GM23338 (cell line): ENCODE measurements around the gene CISD1. TPM values are rescaled to one million over a fixed set of nuclear protein-coding genes. Genes with fewer than 3 reads are reported as not detected.

Experiments
- ATAC-seq: fragments of 200-7000 bp; cut with Tn5 transposase; 3 replicates; pipeline ENCODE4 v1.9.1; 2020
- DNase-seq: peaks from one replicate; pipeline ENCODE4 v3.0.0-alpha.2; 2015; ENCODE audit warnings: low spot score
- H2AFZ ChIP-seq: fragments of 200-600 bp; sonication (generic); 2 replicates; pipeline ENCODE4 v1.8.0; 2016; ENCODE audit warnings: antibody characterized with exemption, mild to moderate bottlenecking, moderate library complexity
- H3F3A ChIP-seq: fragments of 200-600 bp; sonication (generic); replicated peaks from 2 replicates; pipeline ENCODE4 v1.8.0; 2017; ENCODE audit warnings: antibody characterized with exemption, mixed run types, low read depth
- H3K27ac ChIP-seq: fragments of 200-600 bp; sonication (generic); 2 replicates; pipeline ENCODE4 v1.6.1; 2016; ENCODE audit warnings: low read depth
- H3K27me3 ChIP-seq: fragments of 200-600 bp; sonication (generic); 2 replicates; pipeline ENCODE4 v1.8.0; 2016; ENCODE audit warnings: mild to moderate bottlenecking, mixed run types, moderate library complexity; ENCODE audit not compliant: insufficient read depth
- H3K36me3 ChIP-seq: fragments of 200-600 bp; sonication (generic); 2 replicates; pipeline ENCODE4 v1.8.0; 2016; ENCODE audit warnings: mild to moderate bottlenecking; ENCODE audit not compliant: insufficient read depth
- H3K4me1 ChIP-seq: fragments of 200-600 bp; sonication (generic); 2 replicates; pipeline ENCODE4 v1.8.0; 2016; ENCODE audit warnings: mild to moderate bottlenecking, moderate library complexity; ENCODE audit not compliant: insufficient read depth
- H3K4me2 ChIP-seq: fragments of 200-600 bp; sonication (generic); 2 replicates; pipeline ENCODE4 v1.7.1; 2017; ENCODE audit warnings: mixed run types
- H3K4me3 ChIP-seq: fragments of 200-600 bp; sonication (generic); 2 replicates; pipeline ENCODE4 v1.6.1; 2016; ENCODE audit warnings: mixed run types
- H3K79me2 ChIP-seq: fragments of 200-600 bp; sonication (generic); replicated peaks from 2 replicates; pipeline ENCODE4 v1.8.0; 2017; ENCODE audit warnings: mild to moderate bottlenecking; ENCODE audit not compliant: insufficient read depth
- H3K9me2 ChIP-seq: fragments of 200-600 bp; sonication (generic); 2 replicates; pipeline ENCODE4 v1.8.0; 2017; ENCODE audit not compliant: insufficient read depth
- H4K20me1 ChIP-seq: fragments of 200-600 bp; sonication (generic); replicated peaks from 2 replicates; pipeline ENCODE4 v1.8.0; 2017; ENCODE audit warnings: mild to moderate bottlenecking; ENCODE audit not compliant: insufficient read depth
- H3K27ac Mint-ChIP-seq: 2 replicates; pipeline ENCODE4 v1.8.0; 2020; ENCODE audit warnings: inconsistent platforms, mild to moderate bottlenecking, moderate library complexity, mixed read lengths
- H3K27me3 Mint-ChIP-seq: 3 replicates; pipeline ENCODE4 v1.8.0; 2022; ENCODE audit warnings: low read depth, mild to moderate bottlenecking, moderate library complexity, mixed read lengths, inconsistent platforms; ENCODE audit not compliant: insufficient read depth, poor library complexity
- H3K36me3 Mint-ChIP-seq: 3 replicates; pipeline ENCODE4 v1.8.0; 2021; ENCODE audit warnings: low read depth, mild to moderate bottlenecking, inconsistent platforms, moderate library complexity, mixed read lengths
- H3K4me1 Mint-ChIP-seq: 3 replicates; pipeline ENCODE4 v1.8.0; 2020; ENCODE audit warnings: mild to moderate bottlenecking, inconsistent platforms, mixed read lengths
- H3K4me3 Mint-ChIP-seq: 3 replicates; pipeline ENCODE4 v1.8.0; 2021; ENCODE audit warnings: moderate library complexity, mild to moderate bottlenecking, inconsistent platforms, mixed read lengths
- H3K9me3 Mint-ChIP-seq: 3 replicates; pipeline ENCODE4 v1.8.0; 2020; ENCODE audit warnings: moderate library complexity, mild to moderate bottlenecking, inconsistent platforms, mixed read lengths
- ETS1 ChIP-seq: IDR thresholded peaks from 2 replicates; pipeline ENCODE4 v1.6.1; 2016; ENCODE audit warnings: antibody characterized with exemption
- EZH2 ChIP-seq: fragments of 200-600 bp; sonication (generic); IDR thresholded peaks from one replicate; pipeline ENCODE4 v1.8.0; 2017; ENCODE audit warnings: antibody characterized with exemption, mild to moderate bottlenecking, low read depth; ENCODE audit not compliant: unreplicated experiment
- EZH2phosphoT487 ChIP-seq: fragments of 200-600 bp; sonication (generic); IDR thresholded peaks from one replicate; pipeline ENCODE4 v1.8.1; 2018; ENCODE audit warnings: antibody characterized with exemption; ENCODE audit not compliant: unreplicated experiment
- JUNB ChIP-seq: IDR thresholded peaks from one replicate; pipeline ENCODE4 v1.6.1; 2016; ENCODE audit warnings: antibody characterized with exemption; ENCODE audit not compliant: unreplicated experiment
- REST ChIP-seq: IDR thresholded peaks from one replicate; pipeline ENCODE4 v1.6.1; 2018; ENCODE audit warnings: antibody characterized with exemption; ENCODE audit not compliant: unreplicated experiment
- STAT1 ChIP-seq: IDR thresholded peaks from one replicate; pipeline ENCODE4 v1.6.1; 2016; ENCODE audit warnings: antibody characterized with exemption; ENCODE audit not compliant: unreplicated experiment
- ZNF114 ChIP-seq: fragments of 250-450 bp; sonication (Bioruptor Pico); IDR thresholded peaks from 2 replicates; pipeline ENCODE4 v1.5.0; 2020; ENCODE audit warnings: mild to moderate bottlenecking, moderate library complexity
- ZNF331 ChIP-seq: fragments of 250-450 bp; sonication (Bioruptor Pico); IDR thresholded peaks from 2 replicates; pipeline ENCODE4 v1.5.0; 2020; ENCODE audit warnings: low read depth, mild to moderate bottlenecking, moderate library complexity
- ZNF462 ChIP-seq: fragments of 250-450 bp; sonication (Bioruptor Pico); IDR thresholded peaks from 2 replicates; pipeline ENCODE4 v1.5.0; 2020; ENCODE audit warnings: mild to moderate bottlenecking, moderate library complexity
- polyA plus RNA-seq: library from polyadenylated mRNA; unstranded; fragments of >200 nt; fragmentation: Nextera tagmentation; extraction: Ambion mirVana; gene quantifications from 2 replicates; pipeline ENCODE4 v1.2.1, GENCODE V29; 2016
- total RNA-seq: library from RNA; depleted of rRNA; stranded (reverse); fragments of >200 nt; shearing (Covaris generic); gene quantifications from 2 replicates; pipeline ENCODE4 v1.2.3, GENCODE V29; 2014

Gene CISD1
- total and polyA plus RNA-seq, 2 experiments from 2014 or later = 19.9 to 99.9 TPM

GRCh38 chr10:58300676-58301075, 31.7 kb downstream of the CISD1 start:
- Histone ChIP-seq H3K27ac (no peak overlapping the region), H3K36me3 (no peaks in the 10 kb centered on the region), H2AFZ (no peak overlapping the region), H3K4me1 (peaks cover 8% of the 10 kb centered on the region), H3K4me2 (no peak overlapping the region), H3K4me3 (no peak overlapping the region), H3K79me2 (no peaks in the 10 kb centered on the region), H4K20me1 (no peaks in the 10 kb centered on the region), H3K9me2 (no peaks in the 10 kb centered on the region), H3K27me3 (no peaks in the 10 kb centered on the region), H3F3A (no peaks in the 10 kb centered on the region)
- Mint-ChIP-seq H3K4me1 (peaks cover 8% of the 10 kb centered on the region; the same call in 1 of the 3 replicates), H3K9me3 (no peaks in the 10 kb centered on the region; the same call in 2 of the 3 replicates), H3K27ac (no peak overlapping the region), H3K4me3 (no peak overlapping the region), H3K27me3 (peaks cover 1% of the 10 kb centered on the region), H3K36me3 (no peaks in the 10 kb centered on the region)
- no peak for ATAC-seq
- TF ChIP-seq ETS1 = no peak
- no peak for TF ChIP-seq ZNF462
- TF ChIP-seq JUNB = no peak
- no peak for TF ChIP-seq EZH2phosphoT487
- TF ChIP-seq REST = no peak
- TF ChIP-seq ZNF114 (CRISPR knock-in tag) = no peak
- no peak for TF ChIP-seq EZH2
- no peak for TF ChIP-seq ZNF331 (CRISPR knock-in tag)
- no peak for TF ChIP-seq STAT1
- DNase-seq = no peak
